PC-9 (cell line): ENCODE results near the gene CHST11. TPM values are rescaled to one million over a fixed set of nuclear protein-coding genes. Genes with fewer than 3 reads are reported as not detected.

ENCODE experiments used
- BruUV-seq: library from RNA; stranded (reverse); fragments of 400-500 nt; replicated peaks from 2 replicates; lab custom pipeline; 2021; lab: Mats Ljungman, UMichigan
- CTCF ChIA-PET: fragments of 300-600 bp; sonication (Branson Sonifier 250); formaldehyde crosslinking; loops from one replicate; lab custom pipeline; 2022; ENCODE audit warnings: antibody characterized with exemption; lab: Charles Lee
- POLR2A ChIA-PET: fragments of 300-600 bp; sonication (Branson Sonifier 250); formaldehyde crosslinking; loops from one replicate; lab custom pipeline; 2022; ENCODE audit warnings: antibody characterized with exemption; ENCODE audit not compliant: unreplicated experiment; lab: Charles Lee
- DNase-seq, 2 experiments: peaks; one replicate each; pipeline versions ENCODE4 v3.0.0 to v3.0.0-alpha.2; 2015 to 2022; ENCODE audit warnings: mixed read lengths in 1 of 2
- H2AFZ ChIP-seq: fragments of 200-600 bp; sonication (generic); 2 replicates; pipeline ENCODE4 v1.8.1; 2017; ENCODE audit warnings: antibody characterized with exemption
- H3F3A ChIP-seq: fragments of 200-600 bp; sonication (generic); 2 replicates; pipeline ENCODE4 v1.8.1; 2017; ENCODE audit warnings: antibody characterized with exemption, mild to moderate bottlenecking, low read depth; ENCODE audit not compliant: insufficient read depth
- H3K27ac ChIP-seq: fragments of 200-600 bp; sonication (generic); 2 replicates; pipeline ENCODE4 v1.6.1; 2016; ENCODE audit warnings: mixed run types
- H3K27me3 ChIP-seq: fragments of 200-600 bp; sonication (generic); 2 replicates; pipeline ENCODE4 v1.6.1; 2016; ENCODE audit warnings: low read depth, mixed run types; ENCODE audit not compliant: insufficient read depth
- H3K36me3 ChIP-seq: fragments of 200-600 bp; sonication (generic); 2 replicates; pipeline ENCODE4 v1.6.1; 2016; ENCODE audit warnings: low read depth, mixed run types
- H3K4me1 ChIP-seq: fragments of 200-600 bp; sonication (generic); replicated peaks from 2 replicates; pipeline ENCODE4 v1.6.1; 2016; ENCODE audit warnings: mixed run types; ENCODE audit not compliant: insufficient read depth
- H3K4me2 ChIP-seq: fragments of 200-600 bp; sonication (generic); 2 replicates; pipeline ENCODE4 v1.6.1; 2017; ENCODE audit warnings: mixed run types
- H3K4me3 ChIP-seq: fragments of 200-600 bp; sonication (generic); 2 replicates; pipeline ENCODE4 v1.6.1; 2016; ENCODE audit warnings: mixed run types
- H3K79me2 ChIP-seq: fragments of 200-600 bp; sonication (generic); 2 replicates; pipeline ENCODE4 v1.6.1; 2017; ENCODE audit warnings: low read depth, mixed run types
- H3K9me2 ChIP-seq: fragments of 200-600 bp; sonication (generic); 2 replicates; pipeline ENCODE4 v1.8.1; 2017; ENCODE audit warnings: mild to moderate bottlenecking; ENCODE audit not compliant: insufficient read depth
- H3K9me3 ChIP-seq: fragments of 200-600 bp; sonication (generic); 2 replicates; pipeline ENCODE4 v1.8.1; 2016; ENCODE audit warnings: low read depth; ENCODE audit not compliant: insufficient read depth
- H4K20me1 ChIP-seq: fragments of 200-600 bp; sonication (generic); 2 replicates; pipeline ENCODE4 v1.8.1; 2017; ENCODE audit not compliant: insufficient read depth
- EZH2 ChIP-seq: fragments of 200-600 bp; sonication (generic); IDR thresholded peaks from 2 replicates; pipeline ENCODE4 v1.8.0; 2017; ENCODE audit warnings: antibody characterized with exemption, low read depth
- intact Hi-C: fragments of 100-400 bp; cut with micrococcal nuclease; formaldehyde crosslinking; loops from one replicate; pipeline ENCODE4 v1.10.0; 2022; ENCODE audit not compliant: unreplicated experiment
- total RNA-seq: library from RNA; stranded (reverse); gene quantifications from 2 replicates; pipeline ENCODE4 v1.2.3, GENCODE V29; 2021
- TF ChIP-seq, protein P1 (sequence below): fragments of 200-600 bp; sonication (generic); conservative IDR thresholded peaks from 2 replicates; pipeline ENCODE4 v1.6.1; 2017; ENCODE audit warnings: mixed run types, antibody characterized with exemption, mild to moderate bottlenecking, moderate library complexity

The CHST11 gene
- total RNA-seq, 1 experiment from 2014 or later: 39.9 TPM

DNA sequence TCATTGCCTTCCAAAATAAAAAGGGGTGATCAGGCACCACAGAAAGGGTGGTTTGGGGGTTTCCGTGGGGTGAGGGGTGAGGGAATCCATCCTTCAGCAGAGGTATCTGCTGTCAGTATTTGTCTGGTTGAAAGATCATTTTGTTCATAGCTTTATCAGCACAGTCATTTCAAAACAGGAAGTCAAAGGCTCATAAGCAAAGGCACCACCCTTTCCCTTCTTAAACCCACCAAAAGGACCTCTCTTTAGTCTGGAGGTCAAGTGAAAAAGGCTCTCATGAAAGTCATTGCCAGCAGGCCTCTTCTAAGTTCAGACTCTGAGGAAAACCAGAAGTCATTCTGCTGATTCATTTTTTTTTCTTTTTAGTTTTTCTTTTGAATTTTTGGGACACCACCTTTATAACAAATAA lies 6.2 kb downstream of the CHST11 start:
- Histone ChIP-seq H3K4me1 (peaks cover 57% of the 10 kb centered on the region), H3K27me3 (no peaks in the 10 kb centered on the region), H2AFZ (no peak overlapping the region), H3K4me3 (no peak overlapping the region), H4K20me1 (peaks cover 42% of the 10 kb centered on the region), H3K4me2 (peak overlapping the region; percentile 15), H3K27ac (peak overlapping the region; percentile 13; the same call in 1 of the 2 replicates), H3K9me2 (no peaks in the 10 kb centered on the region), H3K79me2 (peaks cover 98% of the 10 kb centered on the region), H3F3A (0 out of 2 replicates have a peak, but pooled peaks cover 3% of the 10 kb centered on the region), H3K36me3 (peaks cover 10% of the 10 kb centered on the region; the same call in 1 of the 2 replicates), H3K9me3 (no peaks in the 10 kb centered on the region)
- no TSS peak for BruUV-seq
- no peak for TF ChIP-seq EZH2
- TF ChIP-seq, protein P1, sequence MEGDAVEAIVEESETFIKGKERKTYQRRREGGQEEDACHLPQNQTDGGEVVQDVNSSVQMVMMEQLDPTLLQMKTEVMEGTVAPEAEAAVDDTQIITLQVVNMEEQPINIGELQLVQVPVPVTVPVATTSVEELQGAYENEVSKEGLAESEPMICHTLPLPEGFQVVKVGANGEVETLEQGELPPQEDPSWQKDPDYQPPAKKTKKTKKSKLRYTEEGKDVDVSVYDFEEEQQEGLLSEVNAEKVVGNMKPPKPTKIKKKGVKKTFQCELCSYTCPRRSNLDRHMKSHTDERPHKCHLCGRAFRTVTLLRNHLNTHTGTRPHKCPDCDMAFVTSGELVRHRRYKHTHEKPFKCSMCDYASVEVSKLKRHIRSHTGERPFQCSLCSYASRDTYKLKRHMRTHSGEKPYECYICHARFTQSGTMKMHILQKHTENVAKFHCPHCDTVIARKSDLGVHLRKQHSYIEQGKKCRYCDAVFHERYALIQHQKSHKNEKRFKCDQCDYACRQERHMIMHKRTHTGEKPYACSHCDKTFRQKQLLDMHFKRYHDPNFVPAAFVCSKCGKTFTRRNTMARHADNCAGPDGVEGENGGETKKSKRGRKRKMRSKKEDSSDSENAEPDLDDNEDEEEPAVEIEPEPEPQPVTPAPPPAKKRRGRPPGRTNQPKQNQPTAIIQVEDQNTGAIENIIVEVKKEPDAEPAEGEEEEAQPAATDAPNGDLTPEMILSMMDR: no peak
- no peak for DNase-seq
- CTCF ChIA-PET: no interaction called here
- intact Hi-C loops: no loop called here
- POLR2A ChIA-PET: interaction anchor here (0.6 kb wide), 1 partner anchor 1111 kb away, joined by 3 read pairs; no protein-coding TSS in a partner anchor

DNA sequence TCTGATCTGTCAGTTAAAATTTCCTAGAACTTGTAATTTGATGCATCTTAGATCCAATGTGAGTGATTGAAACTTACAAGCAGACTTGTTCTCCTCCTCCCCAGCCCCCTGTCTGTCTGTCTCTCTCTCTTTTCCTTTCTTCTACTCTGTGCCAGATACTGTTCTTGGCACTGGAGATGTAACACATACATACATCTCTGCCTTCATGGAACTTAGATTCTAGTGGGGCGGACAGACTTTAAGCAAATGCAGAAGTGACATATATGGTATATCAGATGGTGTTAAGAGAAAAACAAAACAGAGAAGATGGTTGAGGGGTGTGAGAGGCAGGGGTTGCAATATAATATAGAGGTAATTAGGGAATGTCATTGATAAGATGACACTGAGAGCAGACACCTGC lies 6.6 kb downstream of the CHST11 start:
- no TSS peak for BruUV-seq
- no peak for DNase-seq
- H3K79me2 ChIP-seq: peaks cover 98% of the 10 kb centered on the region
- no peak overlapping the region for H2AFZ ChIP-seq
- H4K20me1 ChIP-seq: peaks cover 42% of the 10 kb centered on the region
- no peaks in the 10 kb centered on the region for H3K27me3 ChIP-seq
- intact Hi-C loops: no loop called here
- no peaks in the 10 kb centered on the region for H3K9me2 ChIP-seq
- no peaks in the 10 kb centered on the region for H3K9me3 ChIP-seq
- no peak overlapping the region for H3K4me3 ChIP-seq
- 0 out of 2 replicates have a peak, but pooled peaks cover 3% of the 10 kb centered on the region for H3F3A ChIP-seq
- peaks cover 57% of the 10 kb centered on the region for H3K4me1 ChIP-seq
- H3K4me2 ChIP-seq: peak overlapping the region; percentile 15
- H3K36me3 ChIP-seq: peaks cover 10% of the 10 kb centered on the region; the same call in 1 of the 2 replicates
- ChIA-PET CTCF (no interaction called here), POLR2A (no interaction called here)
- H3K27ac ChIP-seq: peak overlapping the region; percentile 13; the same call in 1 of the 2 replicates
- TF ChIP-seq, protein P1: no peak
- no peak for TF ChIP-seq EZH2

DNA sequence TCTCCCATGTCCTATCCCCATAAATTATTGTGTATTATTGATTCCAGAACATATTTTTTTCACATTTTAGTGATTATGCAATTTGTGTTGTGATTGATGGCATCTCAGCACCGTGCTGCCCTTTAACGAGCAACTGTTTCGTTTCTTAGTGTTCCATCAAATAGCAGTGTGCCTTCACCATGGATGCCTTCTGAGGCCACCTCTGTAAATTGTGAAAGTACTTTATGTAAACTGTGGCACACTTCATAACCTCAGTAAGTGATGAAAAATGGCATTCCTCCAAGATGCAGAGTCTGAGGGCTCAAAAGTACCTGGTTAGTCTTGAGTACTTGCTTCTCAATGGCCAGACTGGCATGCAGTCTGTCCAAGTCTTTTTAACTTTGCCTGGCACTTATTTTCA lies 8.2 kb downstream of the CHST11 start:
- peaks cover 98% of the 10 kb centered on the region for H3K79me2 ChIP-seq

More for the DNA sequence above, 8.2 kb downstream of the CHST11 start:
- Histone ChIP-seq H3F3A (peaks cover 6% of the 10 kb centered on the region; the same call in 1 of the 2 replicates), H3K4me2 (no peak overlapping the region), H2AFZ (no peak overlapping the region), H3K4me1 (peaks cover 53% of the 10 kb centered on the region), H3K36me3 (peaks cover 10% of the 10 kb centered on the region; the same call in 1 of the 2 replicates), H3K9me3 (no peaks in the 10 kb centered on the region), H3K27me3 (no peaks in the 10 kb centered on the region), H4K20me1 (peaks cover 42% of the 10 kb centered on the region), H3K4me3 (no peak overlapping the region), H3K9me2 (no peaks in the 10 kb centered on the region), H3K27ac (no peak overlapping the region)
- intact Hi-C loops: no loop called here
- ChIA-PET POLR2A (no interaction called here), CTCF (no interaction called here)
- DNase-seq: no peak
- BruUV-seq: no TSS peak
- TF ChIP-seq EZH2: no peak
- TF ChIP-seq, protein P1: no peak
